Thymus (tissue), 11 donors: ENCODE results near the gene ANKS1B. TPM values are rescaled to one million over a fixed set of nuclear protein-coding genes. Genes with fewer than 3 reads are reported as not detected.

Experiments used
- DNase-seq, 9 donors: peaks; one replicate each; pipeline ENCODE4 v3.0.0-alpha.2; 2013; ENCODE audit warnings: low spot score in 9 of 9, low read depth in 6 of 9, missing footprints in 1 of 9
- H3K27ac ChIP-seq, 2 donors: one replicate each; pipeline ENCODE4 v1.5.1; 2013; ENCODE audit warnings: control low read depth in 1 of 2, low read depth in 1 of 2, low read length in 1 of 2, mild to moderate bottlenecking in 1 of 2, moderate library complexity in 1 of 2
- H3K27me3 ChIP-seq, 2 donors: one replicate each; pipeline ENCODE4 v1.5.1; 2013; ENCODE audit warnings: low read length in 1 of 2; ENCODE audit not compliant: control insufficient read depth in 2 of 2, insufficient read depth in 1 of 2
- H3K36me3 ChIP-seq, 2 donors: one replicate each; pipeline ENCODE4 v1.5.1; 2013; ENCODE audit warnings: low read length in 1 of 2, mild to moderate bottlenecking in 1 of 2, moderate library complexity in 1 of 2; ENCODE audit not compliant: control insufficient read depth in 2 of 2, insufficient read depth in 2 of 2
- H3K4me1 ChIP-seq, 2 donors: one replicate each; pipeline ENCODE4 v1.5.1; 2013; ENCODE audit warnings: low read length in 2 of 2; ENCODE audit not compliant: control insufficient read depth in 2 of 2, insufficient read depth in 2 of 2
- H3K4me3 ChIP-seq, 2 donors: one replicate each; pipeline ENCODE4 v1.5.1; 2013; ENCODE audit warnings: low read length in 2 of 2, control low read depth in 1 of 2, mild to moderate bottlenecking in 1 of 2
- H3K9me3 ChIP-seq, 2 donors: one replicate each; pipeline ENCODE4 v1.5.1; 2013; ENCODE audit warnings: low read length in 1 of 2, mild to moderate bottlenecking in 1 of 2; ENCODE audit not compliant: control insufficient read depth in 2 of 2, insufficient read depth in 1 of 2
- WGBS: extraction: QIAGEN DNeasy Blood & Tissue Kit; methylation state at CpG from one replicate; pipeline ENCODE4 v1.1.7; 2013; 5-methylcytosine and 5-hydroxymethylcytosine counted together
- polyA plus RNA-seq: library from polyadenylated mRNA; stranded (reverse); fragments of 200-250 nt; gene quantifications from one replicate; pipeline ENCODE4 v1.2.3, GENCODE V29; 2013
- total RNA-seq: library from RNA; stranded (reverse); fragments of 120-200 nt; gene quantifications from one replicate; pipeline ENCODE4 v1.2.4, GENCODE V29; 2013
- donor health status: healthy.

ANKS1B gene
- total and polyA plus RNA-seq, 2 donors: 3.5 to 4.9 TPM

GRCh38 chr12:98894412-98895085 is 1090.2 kb downstream of the ANKS1B start:
- Histone ChIP-seq H3K27me3 (peaks cover 45 to 52% of the 10 kb centered on the region in 2 donors), H3K4me1 (no peaks in the 10 kb centered on the region), H3K36me3 (no peaks in the 10 kb centered on the region), H3K27ac (no peak overlapping the region), H3K9me3 (no peaks in the 10 kb centered on the region), H3K4me3 (no peak overlapping the region)
- DNase-seq: no peak
- 3% methylated on average over 93 of the region's 96 CpGs for WGBS

GRCh38 chr12:98893675-98894411 is 1090.9 kb downstream of the ANKS1B start:
- no peaks in the 10 kb centered on the region for H3K36me3 ChIP-seq
- no peak overlapping the region for H3K4me3 ChIP-seq
- 5% methylated on average over 27 of the region's 27 CpGs for WGBS
- no peaks in the 10 kb centered on the region for H3K9me3 ChIP-seq
- H3K27ac ChIP-seq: no peak overlapping the region
- H3K27me3 ChIP-seq: peaks cover 45 to 52% of the 10 kb centered on the region in 2 donors
- no peaks in the 10 kb centered on the region for H3K4me1 ChIP-seq
- DNase-seq: no peak

GRCh38 chr12:98893126-98893674 is 1091.5 kb downstream of the ANKS1B start:
- Histone ChIP-seq H3K4me1 (no peaks in the 10 kb centered on the region), H3K27me3 (peaks cover 45 to 52% of the 10 kb centered on the region in 2 donors), H3K9me3 (no peaks in the 10 kb centered on the region), H3K27ac (no peak overlapping the region), H3K4me3 (no peak overlapping the region), H3K36me3 (no peaks in the 10 kb centered on the region)
- DNase-seq: no peak
- 27% methylated on average over 11 of the region's 11 CpGs for WGBS

GRCh38 chr12:98885778-98886177 is 1099.0 kb downstream of the ANKS1B start:
- no peaks in the 10 kb centered on the region for H3K36me3 ChIP-seq
- H3K27ac ChIP-seq: no peak overlapping the region
- H3K4me1 ChIP-seq: no peaks in the 10 kb centered on the region
- H3K27me3 ChIP-seq: peaks cover 0 to 2% of the 10 kb centered on the region in 2 donors
- DNase-seq: no peak
- no peak overlapping the region for H3K4me3 ChIP-seq
- no peaks in the 10 kb centered on the region for H3K9me3 ChIP-seq
- WGBS: 56% methylated on average over 2 of the region's 2 CpGs

- Histone ChIP-seq H3K36me3 (no peaks in the 10 kb centered on the region), H3K27ac (no peak overlapping the region), H3K4me3 (no peak overlapping the region), H3K4me1 (no peaks in the 10 kb centered on the region), H3K9me3 (no peaks in the 10 kb centered on the region), H3K27me3 (no peaks in the 10 kb centered on the region)
- no peak for DNase-seq
- 75% methylated on average over 2 of the region's 2 CpGs for WGBS
Observed at GRCh38 chr12:98883231-98883630, 1101.5 kb downstream of the ANKS1B start.

GRCh38 chr12:98882526-98882925 is 1102.2 kb downstream of the ANKS1B start:
- WGBS: 35% methylated on average over 1 of the region's 1 CpG
- Histone ChIP-seq H3K4me1 (no peaks in the 10 kb centered on the region), H3K27ac (no peak overlapping the region), H3K27me3 (no peaks in the 10 kb centered on the region), H3K9me3 (no peaks in the 10 kb centered on the region), H3K4me3 (no peak overlapping the region), H3K36me3 (no peaks in the 10 kb centered on the region)
- no peak for DNase-seq

- Histone ChIP-seq H3K4me3 (no peak overlapping the region), H3K9me3 (no peaks in the 10 kb centered on the region), H3K27ac (no peak overlapping the region), H3K27me3 (no peaks in the 10 kb centered on the region), H3K36me3 (no peaks in the 10 kb centered on the region), H3K4me1 (no peaks in the 10 kb centered on the region)
- no peak for DNase-seq
- WGBS: 85% methylated on average over 1 of the region's 1 CpG
Observed at GRCh38 chr12:98873776-98874175, 1111.0 kb downstream of the ANKS1B start.

GRCh38 chr12:98870504-98870903 is 1114.2 kb downstream of the ANKS1B start:
- no peaks in the 10 kb centered on the region for H3K4me1 ChIP-seq
- H3K36me3 ChIP-seq: no peaks in the 10 kb centered on the region
- H3K27me3 ChIP-seq: no peaks in the 10 kb centered on the region
- H3K27ac ChIP-seq: no peak overlapping the region
- DNase-seq: no peak
- no peak overlapping the region for H3K4me3 ChIP-seq
- H3K9me3 ChIP-seq: no peaks in the 10 kb centered on the region
- WGBS: 41% methylated on average over 6 of the region's 6 CpGs

- H3K36me3 ChIP-seq: no peaks in the 10 kb centered on the region
- H3K4me3 ChIP-seq: no peak overlapping the region
- WGBS: 95% methylated on average over 2 of the region's 2 CpGs
- no peaks in the 10 kb centered on the region for H3K9me3 ChIP-seq
- H3K27ac ChIP-seq: no peak overlapping the region
- DNase-seq: no peak
- H3K4me1 ChIP-seq: no peaks in the 10 kb centered on the region
- no peaks in the 10 kb centered on the region for H3K27me3 ChIP-seq
Observed at GRCh38 chr12:98869886-98870503, 1114.7 kb downstream of the ANKS1B start.
